ENCODE results near the gene TFB1M. TPM values are rescaled to one million over a fixed set of nuclear protein-coding genes. Genes with fewer than 3 reads are reported as not detected.
A peak's percentile ranks its signal among the peaks of the same experiment; 100 is the strongest.
"Not testable (repeated sequence)": the region's sequence is repeated elsewhere in the genome, so short reads cannot be mapped to it uniquely, and the experiment has no call there.

TFB1M gene
- total RNA-seq (10 to 100 TPM; 19.3 to 20.6 (median 20.2) TPM), polyA plus RNA-seq (13.2 TPM)
- long read RNA-seq, donor 1, transcript TFB1M-201 (7 exons, 1,424 nt) = major isoform, 25 of 34 reads
- long read RNA-seq, donor 1, partial matches to known transcripts = 2 of 34 reads
- long read RNA-seq, donor 1, other reads (novel, unspliced or antisense) = 7 of 34 reads
- long read RNA-seq, donor 2, transcript TFB1M-201 (7 exons, 1,424 nt) = major isoform, 6 of 10 reads
- long read RNA-seq, donor 2, partial matches to known transcripts = 1 of 10 reads
- long read RNA-seq, donor 2, other reads (novel, unspliced or antisense) = 3 of 10 reads
- long read RNA-seq, donor 3, transcript TFB1M-201 (7 exons, 1,424 nt) = major isoform, 30 of 54 reads
- long read RNA-seq, donor 3, partial matches to known transcripts = 8 of 54 reads
- long read RNA-seq, donor 3, other reads (novel, unspliced or antisense) = 16 of 54 reads
- long read RNA-seq, donor 4, transcript TFB1M-201 (7 exons, 1,424 nt) = major isoform, 10 of 13 reads
- long read RNA-seq, donor 4, partial matches to known transcripts = 0 of 13 reads
- long read RNA-seq, donor 4, other reads (novel, unspliced or antisense) = 3 of 13 reads

DNA sequence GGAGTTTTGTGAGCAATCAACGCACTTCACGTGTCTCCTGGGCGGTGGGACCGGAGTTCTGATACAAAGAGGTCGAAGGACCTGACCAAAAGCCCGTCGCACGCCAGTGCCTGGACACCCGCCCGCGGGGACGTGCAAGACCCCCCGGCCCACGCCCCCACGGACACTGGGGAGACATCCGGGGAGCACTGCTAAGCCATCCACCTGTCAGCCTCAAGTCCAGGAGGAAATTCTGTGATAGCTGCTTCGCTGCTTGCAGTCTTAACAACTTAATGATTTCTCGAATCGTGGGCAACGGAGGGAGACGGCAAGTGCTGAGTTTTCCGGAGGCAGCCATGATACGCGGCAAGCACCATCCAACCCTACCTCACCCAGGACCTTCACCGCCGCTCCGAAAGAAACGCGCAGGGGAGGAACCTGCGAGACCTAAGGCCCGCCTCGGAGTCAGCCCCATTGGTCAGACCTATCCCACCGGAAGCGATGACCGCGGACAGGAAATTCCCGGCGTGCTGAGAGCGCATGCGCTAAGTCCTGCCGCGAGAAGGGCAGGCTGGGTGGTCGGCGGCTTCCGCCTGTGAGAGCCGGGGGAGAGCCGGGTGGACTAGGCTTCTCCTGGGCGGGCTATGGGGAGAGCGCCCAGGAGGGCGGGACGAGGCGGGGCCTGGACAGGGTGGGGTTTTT is at the start of gene TFB1M:
TFB1M (minus strand) TSS at position 393 of the 681 bp plus-strand sequence; CDS start at position 337, 56 bp downstream.
- DNase-seq (peak; percentile 99 to 100 (median 99)), ATAC-seq (peak; percentile 99 to 100)
- Histone ChIP-seq H3K4me3 (ENCODE audit: low read length) (peak within 1 kb of the TSS; percentile 51), H3K27me3 (ENCODE audit: control insufficient read depth, insufficient read depth) (no peaks in the 10 kb centered on the region), H3K4me1 (ENCODE audit: control insufficient read depth, insufficient read depth, low read length) (no peaks in the 10 kb centered on the region), H3K27ac (ENCODE audit: low read length) (peak within 1 kb of the TSS; percentile 85), H3K9me3 (ENCODE audit: control insufficient read depth, low read length) (no peaks in the 10 kb centered on the region)
- intact Hi-C loops (cut with DNase I) = loop anchor here in 1 of 4 donors (10.0 kb wide), 1 partner anchor 139 kb away; no protein-coding TSS in a partner anchor
- WGBS = under 1% methylated on average over 52 of the region's 52 CpGs

DNA sequence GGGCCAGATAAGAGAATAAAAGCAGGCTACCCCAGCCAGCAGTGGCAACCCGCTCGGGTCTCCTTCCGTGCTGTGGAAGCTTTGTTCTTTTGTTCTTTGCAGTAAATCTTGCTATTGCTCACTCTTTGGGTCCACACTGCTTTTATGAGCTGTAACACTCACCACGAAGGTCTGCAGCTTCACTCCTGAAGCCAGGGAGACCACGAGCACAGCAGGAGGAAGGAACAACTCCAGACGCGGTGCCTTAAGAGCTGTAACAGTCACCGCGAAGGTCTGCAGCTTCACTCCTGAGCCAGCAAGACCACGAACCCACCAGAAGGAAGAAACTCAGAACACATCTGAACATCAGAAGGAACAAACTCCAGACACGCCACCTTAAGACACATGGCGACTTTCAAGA is 49.7 kb upstream of the TFB1M start:
- H3K4me1 ChIP-seq (ENCODE audit: control insufficient read depth, insufficient read depth, low read length); DNase-seq; ATAC-seq; intact Hi-C loops (cut with DNase I); H3K9me3 ChIP-seq (ENCODE audit: control insufficient read depth, low read length); H3K27me3 ChIP-seq (ENCODE audit: control insufficient read depth, insufficient read depth); H3K4me3 ChIP-seq (ENCODE audit: low read length); H3K27ac ChIP-seq (ENCODE audit: low read length): not testable (repeated sequence)
- 82% methylated on average over 12 of the region's 12 CpGs for WGBS

DNA sequence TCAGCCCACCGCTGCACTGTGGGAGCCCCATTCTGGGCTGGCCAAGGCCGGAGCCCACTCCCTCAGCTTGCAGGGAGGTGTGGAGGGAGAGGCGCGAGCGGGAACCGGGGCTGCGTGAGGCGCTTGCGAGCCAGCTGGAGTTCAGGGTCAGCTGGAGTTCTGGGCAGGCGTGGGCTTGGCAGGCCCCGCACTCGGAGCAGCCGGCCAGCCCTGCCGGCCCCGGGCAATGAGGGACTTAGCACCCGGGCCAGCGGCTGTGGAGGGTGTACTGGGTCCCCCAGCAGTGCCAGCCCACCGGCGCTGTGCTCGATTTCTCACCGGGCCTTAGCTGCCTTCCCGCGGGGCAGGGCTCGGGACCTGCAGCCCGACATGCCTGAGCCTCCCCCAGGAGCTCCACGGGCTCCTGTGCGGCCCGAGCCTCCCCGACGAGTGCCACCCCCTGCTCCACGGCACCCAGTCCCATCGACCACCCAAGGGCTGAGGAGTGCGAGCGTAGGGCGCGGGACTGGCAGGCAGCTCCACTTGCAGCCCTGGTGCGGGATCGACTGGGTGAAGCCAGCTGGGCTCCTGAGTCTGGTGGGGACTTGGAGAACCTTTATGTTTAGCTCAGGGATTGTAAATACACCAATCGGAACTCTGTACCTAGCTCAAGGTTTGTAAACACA is 48.8 kb upstream of the TFB1M start:
- DNase-seq; H3K27me3 ChIP-seq (ENCODE audit: control insufficient read depth, insufficient read depth); H3K27ac ChIP-seq (ENCODE audit: low read length); ATAC-seq; H3K4me1 ChIP-seq (ENCODE audit: control insufficient read depth, insufficient read depth, low read length); H3K4me3 ChIP-seq (ENCODE audit: low read length); H3K9me3 ChIP-seq (ENCODE audit: control insufficient read depth, low read length); intact Hi-C loops (cut with DNase I): not testable (repeated sequence)
- WGBS = 95% methylated on average over 38 of the region's 39 CpGs

DNA sequence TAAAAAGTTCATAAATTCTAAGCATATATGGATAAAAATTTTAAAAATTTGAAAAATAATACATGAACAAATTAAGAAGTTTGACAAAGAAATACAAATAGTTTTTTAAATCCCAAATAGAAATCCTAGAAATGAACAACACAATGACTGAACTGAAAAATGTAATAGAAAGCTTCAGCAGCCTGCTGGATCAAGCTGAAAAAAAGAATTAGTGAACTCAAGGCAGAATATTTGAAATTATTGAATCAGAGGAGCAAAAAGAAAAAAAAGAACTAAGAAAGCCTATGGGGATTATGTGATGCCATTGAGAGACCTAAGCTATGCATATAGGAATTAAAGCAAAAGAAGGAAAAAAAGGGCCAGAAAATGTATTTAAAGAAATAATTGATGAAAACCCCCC is 39.9 kb upstream of the TFB1M start:
- peaks cover 3% of the 10 kb centered on the region for H3K9me3 ChIP-seq (ENCODE audit: control insufficient read depth, low read length)
- no peaks in the 10 kb centered on the region for H3K27me3 ChIP-seq (ENCODE audit: control insufficient read depth, insufficient read depth)
- intact Hi-C loops (cut with DNase I) = no loop called here
- no peak overlapping the region for H3K27ac ChIP-seq (ENCODE audit: low read length)
- no peak overlapping the region for H3K4me3 ChIP-seq (ENCODE audit: low read length)
- no peaks in the 10 kb centered on the region for H3K4me1 ChIP-seq (ENCODE audit: control insufficient read depth, insufficient read depth, low read length)
- DNase-seq = no peak
- ATAC-seq = no peak

DNA sequence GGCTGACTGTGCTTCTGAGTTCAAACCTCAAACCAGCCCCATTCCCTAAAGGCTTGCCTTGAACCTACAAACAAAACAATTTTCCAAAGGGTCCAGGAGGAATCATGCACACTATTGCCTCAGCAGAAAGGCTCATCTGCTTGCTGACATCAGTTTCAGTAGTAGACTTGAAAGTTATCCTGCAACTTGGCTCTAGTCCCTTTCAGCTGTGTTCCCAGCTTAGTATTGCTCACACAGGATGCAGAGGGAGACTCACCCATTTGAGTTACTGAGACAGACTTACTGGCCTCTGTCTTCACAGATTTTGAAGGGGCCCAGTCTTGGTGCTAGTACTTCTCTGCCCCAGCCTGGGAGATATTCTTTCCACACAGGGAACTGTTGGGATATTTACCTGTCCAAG is 38.5 kb upstream of the TFB1M start:
- Histone ChIP-seq H3K4me1 (ENCODE audit: control insufficient read depth, insufficient read depth, low read length) (no peaks in the 10 kb centered on the region), H3K4me3 (ENCODE audit: low read length) (no peak overlapping the region), H3K27ac (ENCODE audit: low read length) (no peak overlapping the region), H3K9me3 (ENCODE audit: control insufficient read depth, low read length) (peaks cover 3% of the 10 kb centered on the region), H3K27me3 (ENCODE audit: control insufficient read depth, insufficient read depth) (no peaks in the 10 kb centered on the region)
- ATAC-seq (no peak), DNase-seq (no peak)
- intact Hi-C loops (cut with DNase I) = no loop called here

DNA sequence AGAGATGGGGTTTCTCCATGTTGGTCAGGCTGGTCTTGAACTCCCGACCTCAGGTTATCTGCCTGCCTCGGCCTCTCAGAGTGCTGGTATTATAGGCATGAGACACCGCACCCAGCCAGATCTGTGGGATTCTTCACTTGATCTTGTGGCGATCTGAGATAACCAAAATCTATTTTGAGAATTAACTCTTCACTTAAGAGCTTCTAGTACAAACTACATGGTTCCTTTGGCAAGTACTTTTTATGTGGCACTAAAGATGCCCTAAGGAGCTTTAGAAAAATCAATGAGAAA is 37.8 kb upstream of the TFB1M start:
- no peak for ATAC-seq
- intact Hi-C loops (cut with DNase I) = no loop called here

DNA sequence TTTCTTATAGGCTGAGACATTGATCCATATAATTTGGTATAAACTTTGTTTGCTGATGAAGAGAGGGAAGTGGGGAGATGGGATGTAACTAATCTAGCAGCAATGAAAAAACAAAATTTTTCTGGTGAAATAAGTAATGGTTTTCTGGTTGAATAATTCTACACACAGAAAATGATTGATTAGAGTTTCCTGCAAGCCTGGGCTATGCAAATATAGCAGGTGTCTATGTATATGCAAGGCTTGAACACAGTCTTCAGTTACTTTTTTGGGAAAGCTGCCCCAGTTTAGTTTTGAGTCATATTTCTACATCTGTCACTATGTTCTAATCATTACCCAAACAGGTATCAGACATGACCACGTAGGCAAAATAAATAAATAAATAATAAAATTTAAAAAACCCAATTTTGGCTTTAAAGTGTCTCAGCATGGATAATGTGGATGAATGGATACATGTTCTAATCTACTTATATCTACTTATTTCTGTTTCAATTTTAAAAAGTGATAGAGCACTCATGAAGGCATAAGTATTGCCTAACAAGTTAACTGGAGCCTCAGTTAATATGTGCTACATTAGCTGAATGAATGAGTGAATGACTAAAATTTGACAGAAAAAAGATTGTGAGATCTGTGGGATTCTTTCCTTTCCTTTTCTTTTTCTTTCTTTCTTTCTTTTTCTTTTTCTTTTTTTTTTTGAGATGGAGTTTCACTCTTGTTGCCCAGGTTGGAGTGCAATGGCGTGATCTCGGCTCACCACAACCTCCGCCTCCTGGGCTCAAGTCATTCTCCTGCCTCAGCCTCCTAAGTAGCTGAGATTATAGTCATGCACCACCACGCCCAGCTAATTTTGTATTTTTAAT is 37.2 kb upstream of the TFB1M start:
- no peak for DNase-seq
- 87% methylated on average over 5 of the region's 5 CpGs for WGBS
- H3K4me3 ChIP-seq (ENCODE audit: low read length) = no peak overlapping the region
- no peak overlapping the region for H3K27ac ChIP-seq (ENCODE audit: low read length)
- peaks cover 3% of the 10 kb centered on the region for H3K9me3 ChIP-seq (ENCODE audit: control insufficient read depth, low read length)
- no peak for ATAC-seq
- intact Hi-C loops (cut with DNase I) = no loop called here
- no peaks in the 10 kb centered on the region for H3K4me1 ChIP-seq (ENCODE audit: control insufficient read depth, insufficient read depth, low read length)
- H3K27me3 ChIP-seq (ENCODE audit: control insufficient read depth, insufficient read depth) = no peaks in the 10 kb centered on the region

More for the DNA sequence above, 37.8 kb upstream of the TFB1M start:
- peaks cover 3% of the 10 kb centered on the region for H3K9me3 ChIP-seq (ENCODE audit: control insufficient read depth, low read length)
- H3K4me1 ChIP-seq (ENCODE audit: control insufficient read depth, insufficient read depth, low read length) = no peaks in the 10 kb centered on the region
- H3K27ac ChIP-seq (ENCODE audit: low read length) = no peak overlapping the region
- no peaks in the 10 kb centered on the region for H3K27me3 ChIP-seq (ENCODE audit: control insufficient read depth, insufficient read depth)
- WGBS = 71% methylated on average over 4 of the region's 4 CpGs
- no peak overlapping the region for H3K4me3 ChIP-seq (ENCODE audit: low read length)
- no peak for DNase-seq

DNA sequence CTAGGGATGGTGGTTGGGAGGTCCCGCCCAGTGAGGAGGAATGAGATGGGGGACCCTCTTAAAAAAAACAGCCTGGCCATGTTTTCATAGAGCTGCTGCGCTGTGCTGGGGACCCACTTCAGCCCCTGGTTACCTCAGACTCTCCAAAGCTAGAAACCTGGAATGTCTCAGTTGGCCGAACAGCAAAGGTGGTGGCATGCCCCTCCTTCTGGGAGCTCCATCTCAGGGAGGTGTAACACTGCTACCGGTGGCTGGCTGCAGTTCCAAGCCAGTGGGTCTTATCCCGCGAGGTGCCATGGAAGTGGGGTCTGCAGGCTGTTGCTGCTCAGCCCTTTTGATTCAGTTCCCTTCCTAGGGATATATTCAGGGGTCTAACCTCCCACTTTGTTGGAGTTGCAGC is 35.7 kb upstream of the TFB1M start:
- Histone ChIP-seq H3K4me3 (ENCODE audit: low read length) (no peak overlapping the region), H3K27ac (ENCODE audit: low read length) (no peak overlapping the region), H3K9me3 (ENCODE audit: control insufficient read depth, low read length) (peaks cover 3% of the 10 kb centered on the region), H3K27me3 (ENCODE audit: control insufficient read depth, insufficient read depth) (no peaks in the 10 kb centered on the region), H3K4me1 (ENCODE audit: control insufficient read depth, insufficient read depth, low read length) (no peaks in the 10 kb centered on the region)
- intact Hi-C loops (cut with DNase I) = no loop called here
- DNase-seq (no peak), ATAC-seq (no peak)
- 94% methylated on average over 6 of the region's 6 CpGs for WGBS

DNA sequence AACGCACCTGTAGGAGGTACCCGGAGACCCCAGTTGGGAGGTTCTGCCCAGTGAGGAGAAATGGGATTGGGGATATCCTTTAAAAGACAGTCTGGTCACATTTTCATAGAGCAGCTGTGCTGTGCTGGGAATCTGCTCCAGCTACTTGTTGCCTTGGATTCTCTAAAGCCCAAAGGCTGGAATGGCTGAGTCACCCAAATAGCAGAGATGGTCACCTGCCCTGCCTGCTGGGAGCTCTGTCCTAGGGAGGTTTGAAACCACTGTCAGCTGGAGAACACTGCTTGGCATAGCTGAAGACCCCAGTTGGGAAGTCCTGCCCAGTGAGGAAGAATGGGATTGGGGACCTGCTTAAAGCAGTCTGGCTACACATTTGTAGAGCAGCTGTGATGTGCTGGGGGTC is 34.8 kb upstream of the TFB1M start:
- Histone ChIP-seq H3K27ac (ENCODE audit: low read length) (no peak overlapping the region), H3K9me3 (ENCODE audit: control insufficient read depth, low read length) (peaks cover 3% of the 10 kb centered on the region), H3K27me3 (ENCODE audit: control insufficient read depth, insufficient read depth) (no peaks in the 10 kb centered on the region), H3K4me1 (ENCODE audit: control insufficient read depth, insufficient read depth, low read length) (no peaks in the 10 kb centered on the region), H3K4me3 (ENCODE audit: low read length) (no peak overlapping the region)
- WGBS = 94% methylated on average over 2 of the region's 2 CpGs
- ATAC-seq (no peak), DNase-seq (no peak)
- intact Hi-C loops (cut with DNase I) = no loop called here

DNA sequence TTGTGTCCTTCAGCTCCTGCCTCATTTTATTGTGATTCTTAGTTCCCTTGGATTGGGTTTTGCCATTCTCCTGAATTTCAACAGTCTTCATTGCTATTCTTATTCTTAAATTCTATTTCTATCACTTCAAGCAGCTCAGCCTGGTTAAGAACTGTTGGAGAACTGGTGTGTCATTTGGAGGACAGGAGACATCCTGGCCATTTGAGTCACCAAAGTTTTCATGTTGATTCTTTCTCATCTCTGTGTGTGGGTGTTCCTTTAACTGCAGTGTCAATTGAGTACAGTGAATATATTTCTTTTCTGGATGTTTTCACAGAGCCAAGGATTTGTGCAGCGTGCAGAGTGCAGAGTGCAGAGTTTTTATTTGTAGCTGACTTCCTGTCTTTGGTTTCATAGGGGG is 33.5 kb upstream of the TFB1M start:
- Histone ChIP-seq H3K4me1 (ENCODE audit: control insufficient read depth, insufficient read depth, low read length) (no peaks in the 10 kb centered on the region), H3K9me3 (ENCODE audit: control insufficient read depth, low read length) (no peaks in the 10 kb centered on the region), H3K4me3 (ENCODE audit: low read length) (no peak overlapping the region), H3K27me3 (ENCODE audit: control insufficient read depth, insufficient read depth) (no peaks in the 10 kb centered on the region), H3K27ac (ENCODE audit: low read length) (no peak overlapping the region)
- WGBS = 84% methylated on average over 1 of the region's 1 CpG
- DNase-seq = no peak
- ATAC-seq = no peak
- intact Hi-C loops (cut with DNase I) = no loop called here
